Caco-2 (cell line): ENCODE measurements around the gene SLC25A1. TPM values are rescaled to one million over a fixed set of nuclear protein-coding genes. Genes with fewer than 3 reads are reported as not detected.

Source experiments
- BruUV-seq: library from RNA; stranded (reverse); fragments of 400-500 nt; replicated peaks from 2 replicates; lab custom pipeline; 2021; lab: Mats Ljungman, UMichigan
- CTCF ChIA-PET: fragments of 300-600 bp; sonication (Branson Sonifier 250); formaldehyde crosslinking; loops from one replicate; lab custom pipeline; 2022; ENCODE audit warnings: antibody characterized with exemption; lab: Charles Lee
- POLR2A ChIA-PET: fragments of 300-600 bp; sonication (Branson Sonifier 250); formaldehyde crosslinking; loops from one replicate; lab custom pipeline; 2022; ENCODE audit warnings: antibody characterized with exemption; lab: Charles Lee
- DNase-seq, 2 experiments: peaks; one replicate each; pipeline versions ENCODE4 v3.0.0 to v3.0.0-alpha.2; 2020 to 2022
- H3K27me3 ChIP-seq: replicated peaks from 2 replicates; pipeline ENCODE4 v1.6.0; 2011; ENCODE audit warnings: low read length; ENCODE audit not compliant: control insufficient read depth, insufficient read depth
- H3K36me3 ChIP-seq: 2 replicates; pipeline ENCODE4 v1.5.1; 2011; ENCODE audit warnings: low read length; ENCODE audit not compliant: control insufficient read depth, insufficient read depth
- H3K4me1 ChIP-seq: fragments of 250-450 bp; sonication (Bioruptor Pico); 2 replicates; pipeline ENCODE4 v1.5.1; 2020; ENCODE audit warnings: mild to moderate bottlenecking
- H3K4me3 ChIP-seq: 2 replicates; pipeline ENCODE4 v1.5.1; 2011; ENCODE audit warnings: low read depth, mild to moderate bottlenecking, control low read depth, low read length
- H3K9me3 ChIP-seq: fragments of 250-450 bp; sonication (Bioruptor Pico); 2 replicates; pipeline ENCODE4 v1.5.1; 2020; ENCODE audit warnings: mild to moderate bottlenecking, moderate library complexity
- H3K27ac Mint-ChIP-seq: one replicate; pipeline ENCODE4 v1.8.0; 2022; ENCODE audit warnings: mixed read lengths; ENCODE audit not compliant: unreplicated experiment
- H3K27me3 Mint-ChIP-seq: one replicate; pipeline ENCODE4 v1.8.0; 2022; ENCODE audit warnings: mixed read lengths; ENCODE audit not compliant: insufficient read depth, unreplicated experiment
- H3K36me3 Mint-ChIP-seq: one replicate; pipeline ENCODE4 v1.8.0; 2022; ENCODE audit warnings: mild to moderate bottlenecking, mixed read lengths; ENCODE audit not compliant: insufficient read depth, unreplicated experiment
- H3K4me1 Mint-ChIP-seq: one replicate; pipeline ENCODE4 v1.8.0; 2022; ENCODE audit warnings: low read depth, mixed read lengths; ENCODE audit not compliant: unreplicated experiment
- H3K4me3 Mint-ChIP-seq: one replicate; pipeline ENCODE4 v1.8.0; 2022; ENCODE audit warnings: mild to moderate bottlenecking, moderate library complexity, mixed read lengths; ENCODE audit not compliant: unreplicated experiment
- H3K9me3 Mint-ChIP-seq: one replicate; pipeline ENCODE4 v1.8.0; 2022; ENCODE audit warnings: mixed read lengths; ENCODE audit not compliant: unreplicated experiment
- CTCF ChIP-seq, 2 experiments: fragments of 200-600 bp in 1 of 2; IDR thresholded peaks; 1 replicate in 1 of 2; 2 replicates in 1 of 2; pipeline versions ENCODE4 v1.5.1 to v1.8.0; 2011 to 2022; ENCODE audit warnings: antibody characterized with exemption in 1 of 2, control low read depth in 1 of 2, inconsistent platforms in 1 of 2, low read depth in 1 of 2, low read length in 1 of 2, mild to moderate bottlenecking in 1 of 2, moderate library complexity in 1 of 2; ENCODE audit not compliant: insufficient read depth in 1 of 2, severe bottlenecking in 1 of 2, unreplicated experiment in 1 of 2
- intact Hi-C: fragments of 100-400 bp; cut with micrococcal nuclease; formaldehyde crosslinking; loops from one replicate; pipeline ENCODE4 v1.10.0; 2022; ENCODE audit not compliant: unreplicated experiment
- total RNA-seq: library from RNA; stranded (reverse); gene quantifications from 2 replicates; pipeline ENCODE4 v1.2.3, GENCODE V29; 2022

The SLC25A1 gene
- total RNA-seq, 1 experiment from 2014 or later = 155 TPM

- no peaks in the 10 kb centered on the region for H3K4me1 Mint-ChIP-seq
- intact Hi-C loops = no loop called here
- ChIA-PET POLR2A (no interaction called here), CTCF (no interaction called here)
- Histone ChIP-seq H3K27me3 (no peaks in the 10 kb centered on the region), H3K36me3 (no peaks in the 10 kb centered on the region), H3K4me3 (no peak overlapping the region), H3K9me3 (no peaks in the 10 kb centered on the region), H3K4me1 (no peaks in the 10 kb centered on the region)
- no TSS peak for BruUV-seq
- no peaks in the 10 kb centered on the region for H3K27me3 Mint-ChIP-seq
- no peak overlapping the region for H3K4me3 Mint-ChIP-seq
- no peak for TF ChIP-seq CTCF (IDR thresholded peaks at IDR 0.05; ENCODE audit: insufficient read depth in 1 of 2, low read depth in 1 of 2, low read length in 1 of 2, severe bottlenecking in 1 of 2, unreplicated experiment in 1 of 2)
- DNase-seq = no peak
- no peak overlapping the region for H3K27ac Mint-ChIP-seq
- H3K9me3 Mint-ChIP-seq = no peaks in the 10 kb centered on the region
- H3K36me3 Mint-ChIP-seq = no peaks in the 10 kb centered on the region
These were observed 47.0 kb upstream of the SLC25A1 start for GRCh38 chr22:19225560-19225959.

- no peaks in the 10 kb centered on the region for H3K4me1 Mint-ChIP-seq
- no TSS peak for BruUV-seq
- H3K9me3 Mint-ChIP-seq = no peaks in the 10 kb centered on the region
- TF ChIP-seq CTCF (IDR thresholded peaks at IDR 0.05; ENCODE audit: insufficient read depth in 1 of 2, low read depth in 1 of 2, low read length in 1 of 2, severe bottlenecking in 1 of 2, unreplicated experiment in 1 of 2) = no peak
- H3K4me3 ChIP-seq = no peak overlapping the region
- no peaks in the 10 kb centered on the region for H3K27me3 Mint-ChIP-seq
- no peaks in the 10 kb centered on the region for H3K36me3 ChIP-seq
- H3K36me3 Mint-ChIP-seq = no peaks in the 10 kb centered on the region
- no peak for DNase-seq
- no peak overlapping the region for H3K27ac Mint-ChIP-seq
- H3K9me3 ChIP-seq = no peaks in the 10 kb centered on the region
- CTCF ChIA-PET = no interaction called here
- POLR2A ChIA-PET = no interaction called here
- H3K4me3 Mint-ChIP-seq = no peak overlapping the region
- intact Hi-C loops = no loop called here
- no peaks in the 10 kb centered on the region for H3K27me3 ChIP-seq
- H3K4me1 ChIP-seq = no peaks in the 10 kb centered on the region
These were observed 46.4 kb upstream of the SLC25A1 start for GRCh38 chr22:19224985-19225384.

GRCh38 chr22:19224557-19224956 is 46.0 kb upstream of the SLC25A1 start:
- H3K36me3 Mint-ChIP-seq = no peaks in the 10 kb centered on the region
- H3K27ac Mint-ChIP-seq = no peak overlapping the region
- POLR2A ChIA-PET = no interaction called here

More at GRCh38 chr22:19224557-19224956, 46.0 kb upstream of the SLC25A1 start:
- CTCF ChIA-PET = no interaction called here
- Mint-ChIP-seq H3K9me3 (no peaks in the 10 kb centered on the region), H3K27me3 (no peaks in the 10 kb centered on the region), H3K4me1 (no peaks in the 10 kb centered on the region), H3K4me3 (no peak overlapping the region)
- no peaks in the 10 kb centered on the region for H3K36me3 ChIP-seq
- no TSS peak for BruUV-seq
- no peak for TF ChIP-seq CTCF (IDR thresholded peaks at IDR 0.05; ENCODE audit: insufficient read depth in 1 of 2, low read depth in 1 of 2, low read length in 1 of 2, severe bottlenecking in 1 of 2, unreplicated experiment in 1 of 2)
- no peaks in the 10 kb centered on the region for H3K9me3 ChIP-seq
- H3K4me3 ChIP-seq = no peak overlapping the region
- H3K27me3 ChIP-seq = no peaks in the 10 kb centered on the region
- no peaks in the 10 kb centered on the region for H3K4me1 ChIP-seq
- no peak for DNase-seq
- intact Hi-C loops = no loop called here
